ENCODE measurements around the gene GOLGA2.

DNA sequence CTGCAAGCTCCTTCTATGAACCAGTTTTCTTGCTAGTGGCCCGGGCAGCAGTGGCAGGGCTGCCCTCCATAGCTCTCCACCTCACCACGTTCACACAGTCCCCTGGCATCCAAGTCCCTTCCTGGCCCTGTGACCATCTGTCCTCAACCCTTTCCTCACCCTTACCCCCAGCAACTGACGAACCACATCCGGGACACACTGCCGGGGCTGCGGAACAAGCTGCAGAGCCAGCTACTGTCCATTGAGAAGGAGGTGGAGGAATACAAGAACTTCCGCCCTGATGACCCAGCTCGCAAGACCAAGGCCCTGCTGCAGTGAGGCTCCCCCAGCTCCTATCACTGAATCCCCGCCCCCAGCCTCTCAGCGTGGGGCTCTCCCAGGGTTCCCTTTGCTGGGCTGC lies 53.8 kb downstream of the GOLGA2 start:
- TF ChIP-seq GATA2 (CRISPR knock-in tag; IDR thresholded peaks at IDR 0.05) (no peak), YY1 (IDR thresholded peaks at IDR 0.05; ENCODE audit: low read depth) (no peak), TAF1 (IDR thresholded peaks at IDR 0.05; ENCODE audit: borderline replicate concordance, low read depth, low read length) (no peak), TEAD4 (IDR thresholded peaks at IDR 0.05; ENCODE audit: borderline replicate concordance, insufficient read depth) (no peak), SIN3A (IDR thresholded peaks at IDR 0.05; ENCODE audit: borderline replicate concordance, low read depth, low read length) (no peak), CHD2 (IDR thresholded peaks at IDR 0.05; ENCODE audit: low read length, partially characterized antibody) (no peak), TCF12 (IDR thresholded peaks at IDR 0.05) (no peak)
- TF ChIP-seq, protein P1, sequence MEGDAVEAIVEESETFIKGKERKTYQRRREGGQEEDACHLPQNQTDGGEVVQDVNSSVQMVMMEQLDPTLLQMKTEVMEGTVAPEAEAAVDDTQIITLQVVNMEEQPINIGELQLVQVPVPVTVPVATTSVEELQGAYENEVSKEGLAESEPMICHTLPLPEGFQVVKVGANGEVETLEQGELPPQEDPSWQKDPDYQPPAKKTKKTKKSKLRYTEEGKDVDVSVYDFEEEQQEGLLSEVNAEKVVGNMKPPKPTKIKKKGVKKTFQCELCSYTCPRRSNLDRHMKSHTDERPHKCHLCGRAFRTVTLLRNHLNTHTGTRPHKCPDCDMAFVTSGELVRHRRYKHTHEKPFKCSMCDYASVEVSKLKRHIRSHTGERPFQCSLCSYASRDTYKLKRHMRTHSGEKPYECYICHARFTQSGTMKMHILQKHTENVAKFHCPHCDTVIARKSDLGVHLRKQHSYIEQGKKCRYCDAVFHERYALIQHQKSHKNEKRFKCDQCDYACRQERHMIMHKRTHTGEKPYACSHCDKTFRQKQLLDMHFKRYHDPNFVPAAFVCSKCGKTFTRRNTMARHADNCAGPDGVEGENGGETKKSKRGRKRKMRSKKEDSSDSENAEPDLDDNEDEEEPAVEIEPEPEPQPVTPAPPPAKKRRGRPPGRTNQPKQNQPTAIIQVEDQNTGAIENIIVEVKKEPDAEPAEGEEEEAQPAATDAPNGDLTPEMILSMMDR (IDR thresholded peaks at IDR 0.05), result no peak
- TF ChIP-seq, protein P2, sequence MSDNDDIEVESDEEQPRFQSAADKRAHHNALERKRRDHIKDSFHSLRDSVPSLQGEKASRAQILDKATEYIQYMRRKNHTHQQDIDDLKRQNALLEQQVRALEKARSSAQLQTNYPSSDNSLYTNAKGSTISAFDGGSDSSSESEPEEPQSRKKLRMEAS (IDR thresholded peaks at IDR 0.05; ENCODE audit: low read depth), result no peak
